GM19035 (cell line): ENCODE data around the gene HS2ST1.

Experiments
- ATAC-seq: cut with Tn5 transposase; IDR thresholded peaks from one replicate; pipeline ENCODE4 v1.9.1; 2021; ENCODE audit not compliant: unreplicated experiment

HS2ST1 gene

DNA sequence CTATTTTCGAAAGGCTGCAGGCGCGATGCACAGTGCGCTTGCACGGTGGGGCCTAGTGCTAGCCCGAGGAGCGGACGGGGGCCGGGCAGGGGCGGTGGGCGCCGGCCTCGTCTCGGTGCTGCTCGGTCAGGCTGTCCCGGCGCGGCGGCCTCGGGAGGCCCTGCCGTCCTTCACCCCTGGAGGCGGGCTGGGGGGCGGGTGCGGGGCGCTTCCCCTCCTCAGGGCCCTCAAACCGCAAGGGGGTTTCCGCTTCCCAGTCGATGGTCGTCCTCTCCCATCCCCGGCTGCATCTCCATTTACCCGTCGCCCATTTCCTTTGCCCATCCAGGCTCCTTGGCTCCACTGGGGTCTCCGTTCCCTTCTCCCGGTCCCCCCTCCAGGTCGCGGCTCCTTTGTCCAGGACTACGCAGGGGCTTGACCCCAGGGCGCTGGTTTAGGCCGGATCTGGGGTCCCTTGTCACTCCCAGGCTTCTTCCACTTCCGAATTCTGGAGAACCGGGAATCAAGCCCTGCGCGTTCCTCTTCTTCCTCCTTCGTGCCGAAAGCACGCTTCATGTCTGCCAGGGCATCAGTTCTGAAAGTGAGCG lies 217.9 kb downstream of the HS2ST1 start:
- ATAC-seq = peak; percentile 39

DNA sequence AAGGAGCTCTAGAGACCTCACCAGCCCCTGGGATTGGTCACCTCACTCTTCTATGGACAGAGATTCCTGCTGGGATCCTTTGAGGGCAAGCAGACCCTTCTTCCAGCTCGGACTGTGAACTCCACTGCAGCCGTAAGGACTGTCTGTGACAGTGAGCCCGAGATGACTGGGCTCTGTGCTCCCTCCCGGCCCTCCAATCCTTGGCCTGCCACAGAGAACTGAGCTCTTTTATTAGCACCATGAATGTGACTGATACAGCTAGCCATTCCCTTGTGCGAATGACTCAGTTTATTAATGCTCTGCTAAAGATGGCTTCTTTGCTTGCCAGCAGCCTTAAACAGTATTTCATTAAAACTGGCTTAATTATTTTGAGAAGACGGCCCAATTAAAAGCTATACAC lies 219.6 kb downstream of the HS2ST1 start:
- no peak for ATAC-seq

DNA sequence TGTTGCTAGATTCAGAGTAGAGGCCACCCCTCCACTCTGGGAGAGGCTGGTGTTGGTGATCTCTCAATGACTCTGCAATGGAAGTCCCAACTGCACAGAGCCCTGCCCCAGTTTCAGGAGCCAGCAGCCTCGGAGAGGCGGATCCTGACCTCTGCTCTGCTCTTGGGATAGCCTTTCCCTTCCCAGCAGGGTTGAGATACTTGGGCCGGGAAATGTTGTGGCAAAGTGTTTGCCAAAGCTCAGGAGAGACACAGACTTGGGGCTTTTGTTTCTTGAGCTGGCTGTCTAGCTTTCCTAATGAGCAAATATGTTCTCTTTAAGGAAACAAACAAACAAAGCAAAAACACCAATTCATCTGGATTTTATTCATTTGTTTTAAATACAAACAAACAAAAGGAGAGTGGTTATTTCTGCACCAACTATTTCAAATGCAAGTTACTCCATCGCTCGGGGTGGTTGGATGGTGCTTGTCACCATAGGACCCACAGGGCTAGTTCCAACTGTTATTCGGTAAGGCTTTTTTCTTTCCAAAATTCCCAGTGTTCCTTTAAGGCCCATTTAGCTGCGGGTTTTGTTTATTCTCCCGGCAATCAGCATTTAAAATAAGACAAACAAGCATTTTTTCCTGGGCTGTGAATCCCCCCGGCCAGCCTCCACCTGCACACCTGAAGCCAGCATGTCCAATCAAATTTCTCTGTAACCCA lies 220.3 kb downstream of the HS2ST1 start:
- no peak for ATAC-seq

DNA sequence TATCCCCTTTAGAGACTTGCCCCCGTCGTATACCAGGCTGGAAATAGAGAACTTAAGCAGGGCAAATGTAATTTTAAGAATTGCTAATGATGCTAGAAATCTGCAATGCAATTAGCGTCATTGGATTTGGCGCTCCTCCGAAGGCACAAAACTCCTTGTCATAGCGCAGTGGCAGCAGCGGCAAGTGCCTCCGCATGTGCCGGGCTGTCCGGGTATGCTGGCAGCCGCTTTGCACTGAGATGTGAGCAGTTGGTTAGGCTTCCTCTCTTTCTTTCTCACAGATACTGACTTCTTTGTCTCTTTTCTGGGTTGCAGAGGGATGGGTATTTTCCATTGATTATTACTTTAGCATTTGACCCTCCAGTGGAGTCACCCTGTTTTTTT lies 220.9 kb downstream of the HS2ST1 start:
- no peak for ATAC-seq

DNA sequence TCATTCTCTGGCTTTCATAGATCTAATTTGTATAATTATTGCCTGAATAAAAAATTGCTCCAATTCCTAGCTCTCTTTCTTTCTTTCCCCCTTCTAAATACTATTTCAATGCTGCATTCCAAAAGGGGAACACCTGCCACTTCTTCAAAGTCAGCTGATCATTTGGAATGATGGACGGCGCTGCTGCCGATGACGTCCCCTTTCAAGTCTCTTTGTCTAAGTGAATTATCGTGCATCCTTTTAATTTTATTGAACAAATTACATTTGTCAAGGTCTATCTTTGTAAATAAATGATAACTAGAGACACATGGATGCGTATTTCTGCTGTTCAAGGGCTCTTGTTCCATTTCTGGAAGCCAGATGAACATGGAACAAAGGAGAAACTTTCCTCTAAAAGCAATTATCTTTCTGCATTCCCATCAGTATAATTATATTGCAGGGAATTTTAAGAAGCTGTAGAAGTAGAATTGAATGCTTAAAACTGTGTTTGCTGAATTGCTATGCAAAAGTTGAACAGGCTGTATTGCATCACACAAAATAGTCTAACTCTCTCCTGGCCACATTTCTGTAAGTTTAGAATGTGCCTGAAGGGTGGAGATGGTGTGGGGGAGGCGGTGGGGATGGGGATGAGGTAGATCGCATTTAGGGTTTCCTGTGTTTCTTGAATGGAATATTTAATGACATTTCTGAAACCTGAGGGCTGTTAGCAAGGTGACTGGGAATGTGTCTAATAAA lies 222.3 kb downstream of the HS2ST1 start:
- no peak for ATAC-seq

DNA sequence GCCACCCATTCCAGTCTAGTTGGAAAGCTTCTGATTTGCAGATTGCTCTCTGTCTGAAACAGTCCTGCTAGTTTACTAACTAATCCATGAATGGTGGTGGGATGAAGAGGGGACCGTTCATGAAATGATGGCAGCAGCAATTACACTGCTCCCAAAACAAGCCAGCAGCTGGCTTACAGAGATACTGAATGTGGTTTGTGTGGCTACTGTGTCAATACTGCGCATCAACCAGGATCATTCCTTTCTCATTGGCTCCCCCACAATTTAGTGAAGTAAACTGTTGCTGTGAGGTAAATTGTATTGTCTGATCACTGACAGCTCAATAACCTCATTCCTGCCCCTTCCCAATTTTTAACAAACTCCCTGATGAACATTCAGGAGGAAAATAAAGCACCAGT lies 222.9 kb downstream of the HS2ST1 start:
- ATAC-seq = no peak

DNA sequence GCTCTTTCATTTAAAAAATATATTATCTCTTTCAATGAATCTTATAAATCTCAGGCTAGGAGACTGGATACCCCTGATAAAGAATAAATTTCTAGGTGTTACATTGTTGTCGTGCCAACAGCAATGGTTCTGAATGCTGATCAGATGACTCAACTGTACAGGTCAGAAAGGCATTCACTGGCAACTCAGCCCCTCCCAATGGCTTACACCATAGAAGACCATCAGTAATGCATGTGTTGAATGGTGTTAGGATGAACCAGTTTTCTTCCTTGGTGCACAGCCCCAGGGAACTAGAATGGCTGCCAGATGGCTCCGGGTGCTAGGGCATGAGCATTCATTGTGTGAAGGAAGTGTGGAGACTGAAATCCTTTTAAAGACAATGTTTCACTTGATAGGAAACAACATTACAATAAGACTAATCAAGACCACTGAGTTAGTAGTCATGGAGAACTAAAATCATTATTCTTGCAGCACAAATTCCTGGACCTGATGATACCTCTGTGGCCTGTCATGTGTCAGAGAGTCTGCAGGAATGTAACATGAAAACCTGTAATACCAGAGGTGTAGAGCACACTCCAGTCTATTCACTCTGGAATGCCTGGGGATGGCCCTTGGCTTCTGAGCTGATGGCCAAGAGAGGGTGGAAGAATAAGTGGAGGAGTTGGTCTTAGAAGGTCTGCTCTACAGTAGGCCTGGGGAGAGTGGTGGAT lies 226.6 kb downstream of the HS2ST1 start:
- ATAC-seq = no peak

DNA sequence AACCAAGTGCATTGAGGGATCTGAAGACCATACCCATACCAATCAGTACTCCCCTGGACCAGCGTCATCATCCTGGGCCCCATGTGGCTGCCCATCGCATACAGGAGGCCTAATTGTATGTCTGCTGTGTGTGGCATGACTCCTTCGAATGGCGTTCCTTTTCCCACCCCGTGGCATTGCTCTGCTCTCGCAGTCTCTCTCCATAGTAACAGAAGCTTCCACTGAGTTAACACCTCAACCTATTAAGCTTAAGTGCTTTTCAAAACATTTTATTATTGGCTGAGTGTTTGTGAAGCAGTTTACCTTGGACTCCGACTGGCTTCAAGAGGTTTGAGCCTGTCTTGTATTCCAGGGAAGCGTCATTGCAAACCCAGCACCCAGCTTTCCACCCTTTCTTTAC lies 227.1 kb downstream of the HS2ST1 start:
- ATAC-seq = no peak

DNA sequence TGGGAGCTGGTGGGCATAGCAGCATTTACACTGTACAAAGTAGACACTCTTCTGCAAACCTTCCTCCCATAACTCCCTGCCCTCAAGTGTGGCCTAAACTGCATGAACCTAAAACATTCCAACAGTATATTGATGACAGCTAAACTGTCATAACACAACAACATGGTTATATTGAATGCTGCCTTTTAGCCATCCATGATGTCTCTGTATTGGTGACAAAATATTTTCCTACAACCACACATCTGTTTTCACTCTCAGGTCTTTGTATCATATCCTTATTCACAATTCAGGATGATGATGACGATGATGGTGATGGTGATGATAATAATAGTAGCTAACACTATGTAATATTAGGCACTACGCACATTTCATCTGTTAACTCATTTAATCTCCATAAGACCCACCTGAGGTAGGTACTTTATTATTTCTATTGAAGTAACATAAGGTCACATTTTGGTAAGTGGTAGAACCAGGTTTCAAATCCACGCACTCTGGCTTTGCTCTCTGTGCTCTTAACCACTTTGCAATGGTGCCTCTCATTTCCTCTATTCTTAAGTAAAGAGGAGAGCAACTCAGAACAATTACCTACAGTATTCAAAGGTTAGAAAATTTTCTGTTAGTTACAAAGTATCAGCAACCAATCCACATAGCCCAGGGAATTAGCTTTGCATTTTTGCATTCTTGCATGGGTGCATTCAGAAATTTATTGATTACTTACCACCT lies 229.1 kb downstream of the HS2ST1 start:
- no peak for ATAC-seq

DNA sequence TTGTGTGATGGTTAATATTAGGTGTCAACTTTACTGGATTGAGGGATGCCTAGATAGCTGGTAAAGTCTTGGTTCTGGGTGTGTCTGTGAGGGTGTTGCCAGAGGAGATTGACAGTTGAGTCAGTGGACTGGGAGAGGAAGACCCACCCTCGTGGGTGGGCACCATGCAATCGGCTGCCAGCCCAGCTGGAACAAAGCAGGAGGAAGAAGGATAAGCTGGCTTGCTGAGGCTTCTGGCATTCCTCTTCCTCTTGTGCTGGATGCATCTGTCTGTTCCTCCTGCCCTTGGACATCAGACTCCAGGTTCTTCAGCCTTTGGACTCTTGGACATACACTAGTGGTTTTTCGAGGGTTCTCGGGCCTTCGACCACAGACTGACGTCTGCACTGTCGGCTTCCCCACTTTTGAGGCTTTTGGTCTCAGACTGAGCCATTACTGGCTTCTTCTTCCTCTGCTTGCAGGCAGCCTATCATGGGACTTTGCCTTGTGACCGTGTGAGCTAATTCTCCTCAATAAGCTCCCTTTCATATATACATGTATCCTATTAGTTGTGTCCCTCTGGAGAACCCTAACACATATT lies 230.0 kb downstream of the HS2ST1 start:
- no peak for ATAC-seq

DNA sequence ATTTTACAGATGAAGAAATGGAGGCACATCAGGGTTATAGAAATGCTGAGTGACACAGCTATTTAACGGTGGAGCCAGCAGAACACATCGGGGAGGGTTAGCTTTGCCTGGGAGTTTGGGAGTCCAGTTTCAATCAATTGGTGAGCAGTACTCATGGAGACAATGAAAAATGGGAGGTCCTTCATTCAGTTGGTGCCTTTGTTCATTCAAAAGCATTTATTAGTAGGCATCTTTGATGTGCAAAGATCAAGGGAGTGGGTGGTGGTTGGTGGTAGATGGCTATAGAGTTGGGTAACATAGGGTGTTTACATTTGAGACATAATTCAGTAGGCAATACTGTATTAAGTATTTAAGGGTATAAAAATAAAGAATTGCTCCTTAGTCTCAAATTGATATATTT lies 230.5 kb downstream of the HS2ST1 start:
- no peak for ATAC-seq

DNA sequence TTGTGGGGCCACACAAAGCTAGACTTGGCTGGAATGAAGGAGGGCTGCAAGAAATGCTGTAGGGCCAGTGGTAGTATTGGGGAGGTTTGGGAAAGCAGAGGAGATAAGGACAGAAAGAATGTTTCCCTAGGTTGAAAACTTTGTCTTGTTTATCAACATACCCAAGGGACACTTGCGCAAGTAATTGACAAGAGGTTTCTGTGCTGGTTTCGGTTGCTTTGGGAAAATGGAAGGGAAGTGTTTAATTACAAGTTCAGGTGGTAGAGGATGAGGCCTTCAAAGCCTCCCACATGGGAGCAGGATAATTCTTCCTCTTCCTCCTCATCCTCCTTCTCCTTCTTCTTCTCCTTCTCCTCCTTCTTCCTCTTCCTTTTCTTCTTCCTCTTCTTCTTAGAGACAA lies 232.1 kb downstream of the HS2ST1 start:
- no peak for ATAC-seq

DNA sequence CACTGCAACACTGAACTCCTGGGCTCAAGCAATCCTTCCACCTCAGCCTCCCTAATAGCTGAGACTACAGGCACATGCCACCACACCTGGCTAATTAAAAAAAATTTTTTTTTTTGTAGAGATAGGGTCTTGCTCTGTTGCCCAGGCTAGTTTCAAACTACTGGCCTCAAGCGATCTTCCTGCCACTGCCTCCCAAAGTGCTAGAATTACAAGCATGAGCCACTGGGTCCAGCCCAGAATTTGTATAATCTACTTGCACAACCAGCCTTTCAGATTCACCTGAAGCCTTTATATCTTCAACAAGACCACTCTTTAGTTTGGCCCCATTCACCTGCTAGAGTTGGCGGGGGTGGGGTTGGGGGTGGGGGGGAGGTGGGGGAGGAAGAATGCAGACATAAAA lies 232.6 kb downstream of the HS2ST1 start:
- ATAC-seq = no peak

DNA sequence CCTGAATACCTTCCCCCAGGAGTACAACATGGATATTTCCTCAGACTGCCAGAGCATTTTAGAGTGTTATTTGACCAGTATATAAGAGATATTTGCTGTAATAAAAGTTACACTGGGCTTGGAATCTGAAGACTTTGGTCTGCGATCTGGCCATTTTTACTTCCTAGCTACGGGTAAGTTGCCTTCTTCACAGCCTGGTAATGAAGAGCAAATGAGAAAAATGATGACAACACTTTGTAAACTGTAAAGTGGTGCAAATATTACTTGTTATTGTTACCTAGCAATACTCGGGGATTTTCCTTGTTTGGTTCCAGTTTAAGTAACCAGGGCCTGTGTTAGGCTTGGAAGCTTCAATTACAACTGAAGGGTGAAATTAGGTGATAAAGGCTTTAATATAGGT lies 233.4 kb downstream of the HS2ST1 start:
- ATAC-seq = no peak

DNA sequence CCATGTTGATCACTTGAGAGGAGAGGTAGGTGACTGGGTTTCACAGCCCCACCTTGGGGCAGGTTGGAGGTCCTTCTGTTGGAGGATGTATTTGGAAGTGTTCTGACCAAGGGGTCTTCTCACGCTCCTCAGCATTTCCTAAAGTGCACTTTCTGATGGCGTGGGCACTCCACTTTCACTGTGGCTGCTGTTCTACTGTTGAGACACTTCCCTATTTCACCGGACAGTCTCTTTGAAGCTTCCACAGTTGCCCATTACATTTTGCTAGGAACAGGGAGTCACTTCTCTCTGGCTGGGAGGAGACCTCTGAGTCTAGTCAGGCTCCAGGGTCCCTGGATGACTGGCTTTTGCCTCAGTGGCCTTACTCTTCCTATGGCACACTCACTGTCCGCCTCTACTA lies 234.2 kb downstream of the HS2ST1 start:
- ATAC-seq = no peak

DNA sequence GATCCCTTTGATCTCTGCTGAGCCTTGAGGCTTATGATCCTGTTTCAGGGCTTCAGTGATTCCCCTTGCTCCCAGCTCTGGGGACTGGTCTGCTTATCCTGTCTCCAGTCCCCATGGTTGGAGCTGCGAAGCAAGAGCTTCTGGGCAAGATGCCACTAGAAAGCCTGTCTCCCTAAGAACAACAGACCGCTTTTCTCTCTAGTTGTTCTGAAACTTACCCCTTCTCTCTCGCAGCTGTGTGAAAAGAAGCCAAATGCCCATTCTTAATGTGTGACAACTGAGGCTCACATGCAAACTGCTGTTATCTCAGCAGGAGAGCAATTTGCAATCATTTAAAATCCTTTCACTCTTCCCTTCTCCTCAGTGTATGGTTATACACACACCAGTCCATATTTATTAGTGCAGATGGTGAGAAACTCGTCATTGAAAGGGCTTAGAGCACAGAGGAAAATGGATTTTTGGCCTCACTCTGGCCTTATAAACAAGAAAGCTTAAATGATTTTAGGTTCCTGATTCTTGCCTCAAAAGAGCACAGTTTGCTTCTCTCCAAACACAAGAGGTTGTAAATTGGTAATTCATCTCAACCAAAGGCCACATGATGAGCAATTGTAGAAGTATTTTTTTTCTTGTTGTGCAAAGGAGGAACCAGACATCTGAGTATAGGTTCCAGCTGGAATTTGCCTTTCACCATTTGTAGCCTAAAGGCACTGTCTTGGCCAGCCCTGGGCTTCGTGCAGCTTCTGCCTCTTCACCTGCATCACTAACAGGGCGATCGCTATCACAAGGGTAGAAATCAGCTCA lies 235.0 kb downstream of the HS2ST1 start:
- ATAC-seq = no peak

DNA sequence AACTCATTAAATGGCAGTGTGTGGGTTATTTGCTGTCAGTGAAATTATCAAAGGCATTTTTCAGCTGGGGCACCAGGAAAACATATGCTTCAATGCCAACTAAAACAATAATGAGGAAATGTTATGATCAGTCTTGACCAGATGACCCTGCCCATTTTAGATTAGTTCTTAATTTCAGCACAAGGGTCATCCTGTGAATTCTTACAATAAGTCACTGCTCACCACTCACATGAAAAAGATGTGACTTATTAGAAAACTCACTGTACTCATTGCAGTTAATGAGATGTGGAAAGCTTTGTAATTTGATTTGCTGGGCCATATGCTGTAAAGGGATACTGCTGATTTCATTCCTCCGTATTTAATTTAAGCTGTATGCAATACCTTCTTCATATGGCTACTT lies 235.7 kb downstream of the HS2ST1 start:
- ATAC-seq = no peak

DNA sequence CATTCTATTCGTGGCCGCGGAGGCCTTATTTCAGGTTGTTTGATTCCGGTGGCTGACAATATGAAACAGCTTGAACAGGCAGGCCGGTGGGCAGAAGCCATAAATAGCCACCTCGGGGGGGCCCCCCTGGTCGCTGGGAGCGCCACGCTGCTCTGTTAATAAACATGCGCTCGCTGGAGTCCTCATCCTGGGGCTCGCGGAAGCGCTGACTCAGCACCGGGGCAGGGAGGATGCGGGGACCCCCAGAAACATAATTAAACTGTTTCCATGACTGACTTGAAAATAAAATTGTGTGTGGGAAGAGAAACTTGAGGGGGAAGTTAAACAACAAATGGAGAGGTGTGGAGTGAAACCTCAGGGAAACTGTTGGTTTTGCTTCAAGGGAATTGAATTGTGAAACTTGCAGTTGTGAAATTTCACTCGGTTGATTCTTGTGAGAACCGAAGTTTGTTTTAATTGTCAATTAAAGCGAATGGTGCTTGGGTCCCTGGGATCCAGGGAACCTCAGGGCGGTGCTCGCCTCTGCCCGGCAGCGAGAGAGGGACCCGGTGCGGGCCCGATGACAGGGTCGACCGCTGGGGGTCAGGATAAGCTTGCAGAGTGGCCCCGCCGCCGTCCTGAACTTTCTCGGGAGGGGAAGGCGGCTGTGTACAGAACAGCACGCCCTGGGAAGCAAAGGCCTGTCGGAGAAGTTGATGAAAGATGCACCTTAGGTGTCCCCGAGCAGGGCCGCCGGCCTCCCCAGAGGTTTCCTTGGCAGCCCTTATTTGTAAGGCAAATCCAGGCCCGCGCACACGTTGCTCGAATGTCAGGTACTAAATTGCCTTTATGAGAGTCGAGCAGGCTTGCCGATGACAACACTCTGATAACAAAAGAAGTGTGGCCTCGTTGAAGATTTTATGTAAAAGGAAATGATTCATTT lies 237.3 kb downstream of the HS2ST1 start:
- ATAC-seq = peak; percentile 80

DNA sequence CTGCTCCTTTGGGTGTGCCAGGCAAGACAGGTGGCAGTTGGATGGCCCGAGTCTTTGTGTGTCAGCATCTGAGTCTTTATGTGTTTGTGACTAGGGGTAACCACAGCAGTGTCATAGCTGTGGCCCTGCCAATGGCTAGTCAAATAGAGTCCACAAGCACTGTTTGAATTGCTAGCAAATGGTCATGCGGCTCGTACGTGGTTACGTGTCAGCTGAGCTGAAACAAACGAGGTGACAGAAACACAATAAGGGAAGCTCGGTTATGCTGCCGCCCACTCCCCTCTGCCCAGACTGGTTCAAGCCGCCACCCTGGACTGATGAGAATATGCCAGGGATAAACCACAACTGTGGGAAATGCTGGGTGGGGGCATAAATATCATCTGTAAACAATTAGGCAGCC lies 239.9 kb downstream of the HS2ST1 start:
- ATAC-seq = no peak
